Central memory CD4-positive, alpha-beta T cell (primary cell): ENCODE measurements around the gene TMEM259.

Source experiments
- DNase-seq: peaks from one replicate; pipeline ENCODE4 v3.0.0; 2022

The TMEM259 gene

DNA sequence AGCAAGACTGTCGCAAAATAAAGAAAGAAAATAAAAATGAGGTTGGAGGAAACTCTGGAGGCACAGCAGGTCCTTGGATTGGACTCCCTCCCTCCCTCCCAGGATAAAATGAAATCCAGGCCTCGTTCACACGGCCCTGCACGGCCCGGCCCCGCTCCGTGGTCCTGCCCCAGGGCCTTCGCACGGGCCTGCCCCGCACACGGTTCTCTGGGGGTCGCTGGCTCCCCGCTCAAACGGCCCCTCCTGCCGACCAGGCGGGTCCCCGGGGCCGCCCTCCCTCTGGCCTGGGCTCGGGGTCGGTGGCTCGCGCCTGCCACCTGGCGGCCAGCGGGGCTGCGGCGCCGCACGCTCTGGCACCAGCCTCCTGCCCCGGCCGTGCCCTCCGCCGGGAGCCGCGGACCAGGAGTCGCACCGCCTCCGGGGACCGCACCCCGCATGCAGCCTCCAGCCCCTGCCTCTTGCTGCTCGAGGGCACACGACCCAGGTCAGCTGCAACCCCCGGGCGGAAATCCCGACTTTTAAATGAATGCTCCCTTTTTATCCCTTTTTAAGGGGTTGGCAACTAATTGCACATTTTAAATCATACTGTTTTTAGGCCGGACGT, 38.3 kb downstream of the TMEM259 start:
- peak; percentile 61 for DNase-seq

- DNase-seq: no peak
Measured at GRCh38 chr19:980133-980998, 40.6 kb downstream of the TMEM259 start.

DNA sequence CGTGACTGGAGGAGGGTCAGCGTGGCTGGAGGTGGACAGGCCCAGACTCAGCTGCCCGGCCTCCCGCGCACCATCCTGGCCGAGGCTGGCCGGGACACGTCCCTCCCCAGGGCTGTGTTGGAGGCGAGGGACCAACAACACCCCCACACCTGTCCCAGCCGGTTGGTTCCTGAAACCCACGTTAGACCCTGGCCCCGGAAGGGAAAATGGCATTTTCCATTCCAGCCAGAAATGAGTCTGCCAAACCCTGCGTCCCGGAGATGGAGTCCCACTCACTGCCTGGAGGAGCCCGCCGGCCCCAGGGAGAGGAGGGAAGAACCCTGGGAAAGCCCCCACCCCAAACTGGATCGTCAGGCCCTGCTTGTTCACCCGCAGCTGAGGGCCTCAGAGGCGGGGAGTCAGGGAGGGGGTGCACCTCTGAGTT, 41.6 kb downstream of the TMEM259 start:
- no peak for DNase-seq

GRCh38 chr19:977058-977464, 43.9 kb downstream of the TMEM259 start:
- DNase-seq: no peak

DNA sequence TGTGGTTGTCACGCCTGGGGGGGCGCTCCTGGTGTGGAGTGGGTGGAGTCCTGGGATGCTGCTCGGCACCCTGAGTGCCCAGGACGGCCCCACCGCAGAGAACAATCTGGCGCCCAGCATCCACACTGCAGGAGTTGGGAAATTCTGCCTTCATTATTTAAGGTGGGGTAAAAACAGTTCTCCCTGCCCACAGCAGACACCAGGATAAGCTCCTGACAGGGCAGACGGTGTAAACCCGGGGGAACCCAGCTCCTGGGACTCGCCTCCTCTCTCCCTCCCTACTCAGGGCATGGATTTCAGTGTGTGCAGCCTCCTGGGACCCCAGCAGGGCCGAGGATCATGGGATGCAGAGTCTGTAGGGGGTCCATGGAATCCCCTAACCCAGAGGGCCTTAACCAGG, 44.4 kb downstream of the TMEM259 start:
- DNase-seq: no peak

DNA sequence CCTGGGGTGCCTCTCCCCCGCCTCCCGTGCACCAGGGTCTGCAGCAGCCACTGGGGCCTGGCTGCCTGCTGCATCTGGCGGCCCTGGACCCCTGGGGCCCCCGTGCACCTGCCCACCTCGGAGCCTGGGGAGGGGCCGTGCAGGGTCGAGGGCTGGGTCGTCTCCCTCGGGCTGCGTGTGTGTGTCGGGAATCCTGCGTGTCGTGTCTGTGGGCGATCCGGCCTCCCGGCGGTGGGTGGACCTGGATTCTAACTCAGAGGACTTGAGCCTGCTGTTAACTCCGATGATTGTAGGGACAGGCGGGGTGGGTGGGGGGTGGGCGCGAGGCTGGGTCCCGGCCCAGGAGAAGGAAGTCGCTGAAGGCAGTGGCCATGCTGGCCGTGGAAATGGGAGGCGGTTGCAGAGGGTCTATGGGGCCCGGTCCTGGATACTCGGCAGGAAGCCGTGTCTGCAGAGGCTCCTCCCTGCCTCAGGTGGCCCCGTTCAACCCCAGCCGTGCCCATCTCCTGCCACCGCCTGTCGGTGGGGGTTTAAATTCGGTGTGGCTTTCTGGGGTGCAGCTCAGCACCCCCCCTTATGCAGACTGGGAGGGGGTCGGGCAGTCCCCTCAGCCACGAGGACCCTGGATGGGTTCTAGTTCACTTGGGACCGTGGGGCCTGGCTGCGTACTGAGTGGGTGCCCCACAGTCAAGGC, 46.2 kb downstream of the TMEM259 start:
- no peak for DNase-seq

DNA sequence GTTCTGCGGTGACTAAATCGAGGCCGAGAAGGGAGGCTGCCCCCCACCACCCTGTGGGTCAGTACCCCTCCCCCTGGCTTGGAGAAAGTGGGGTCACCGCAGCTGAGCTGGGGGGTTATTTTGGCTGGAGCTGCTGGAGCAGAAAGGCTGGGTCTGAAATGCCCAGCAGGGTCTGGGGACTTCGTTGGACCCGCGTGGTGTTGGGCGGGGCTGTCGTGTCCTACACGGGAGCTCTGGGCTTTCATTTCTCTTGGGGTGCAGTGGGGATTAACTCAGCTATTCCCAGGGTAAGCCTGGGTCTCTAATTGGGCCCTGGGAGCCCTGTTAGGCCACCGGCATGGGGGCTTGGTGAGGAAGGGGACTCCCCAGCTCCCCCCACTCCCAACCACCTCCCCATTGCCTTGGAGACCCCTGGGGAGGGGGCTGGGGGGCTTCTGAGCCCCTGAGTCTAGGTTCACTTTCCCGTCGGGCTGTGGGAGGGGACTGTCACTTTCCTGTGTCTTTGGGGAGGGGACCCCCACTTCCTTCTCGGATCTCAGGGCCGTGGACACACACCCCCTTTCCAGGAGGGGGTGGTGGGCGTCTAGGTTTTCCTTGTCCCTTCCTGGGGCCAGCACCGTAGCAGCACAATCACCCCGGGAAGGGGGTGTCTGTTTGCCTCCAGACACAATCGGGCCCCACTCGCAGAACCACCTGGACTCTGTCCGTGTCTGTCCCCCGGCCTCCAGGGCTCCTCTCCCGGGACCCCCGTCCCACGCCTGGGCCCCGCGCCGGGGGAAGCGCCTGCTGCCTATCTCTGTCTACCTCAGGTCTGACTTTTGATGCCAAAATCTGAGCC, 47.0 kb downstream of the TMEM259 start:
- no peak for DNase-seq

DNA sequence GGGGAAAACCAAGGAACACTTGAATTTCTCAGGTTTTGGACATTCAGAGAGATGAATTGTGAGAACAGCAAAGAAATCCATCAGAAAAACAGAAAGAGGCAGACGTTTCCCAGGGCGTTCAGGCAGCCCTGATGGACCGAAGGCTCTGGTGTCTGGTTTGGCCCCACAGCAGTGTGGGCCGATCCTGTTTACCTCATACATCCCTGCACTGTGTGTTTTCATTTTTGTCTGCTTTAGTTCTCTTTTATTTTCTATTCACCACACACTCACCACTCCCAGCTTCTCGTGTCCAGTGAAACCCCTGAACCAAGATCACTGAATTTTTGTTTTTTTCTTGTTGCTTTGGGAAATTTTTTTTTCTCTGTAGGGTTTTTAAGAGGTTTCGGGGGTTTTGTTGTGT, 48.6 kb downstream of the TMEM259 start:
- no peak for DNase-seq

DNA sequence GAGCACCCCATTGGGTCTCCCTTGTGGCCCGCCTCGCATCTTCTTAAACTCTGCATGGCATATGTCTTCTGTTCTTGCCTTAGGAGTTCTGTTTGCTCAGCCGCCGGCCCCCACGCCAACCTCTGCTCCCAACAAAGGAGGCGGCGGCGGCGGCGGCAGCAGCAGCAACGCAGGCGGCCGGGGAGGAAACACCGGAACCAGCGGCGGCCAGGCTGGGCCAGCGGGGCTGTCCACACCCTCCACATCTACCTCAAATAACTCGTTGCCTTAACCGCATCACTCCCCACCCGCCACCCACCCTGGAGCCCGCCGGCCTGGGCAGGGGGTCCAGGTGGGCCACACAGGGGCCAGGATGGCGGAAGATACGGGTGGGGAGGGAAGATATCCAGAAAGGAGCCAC, 49.1 kb downstream of the TMEM259 start:
- DNase-seq: no peak

DNA sequence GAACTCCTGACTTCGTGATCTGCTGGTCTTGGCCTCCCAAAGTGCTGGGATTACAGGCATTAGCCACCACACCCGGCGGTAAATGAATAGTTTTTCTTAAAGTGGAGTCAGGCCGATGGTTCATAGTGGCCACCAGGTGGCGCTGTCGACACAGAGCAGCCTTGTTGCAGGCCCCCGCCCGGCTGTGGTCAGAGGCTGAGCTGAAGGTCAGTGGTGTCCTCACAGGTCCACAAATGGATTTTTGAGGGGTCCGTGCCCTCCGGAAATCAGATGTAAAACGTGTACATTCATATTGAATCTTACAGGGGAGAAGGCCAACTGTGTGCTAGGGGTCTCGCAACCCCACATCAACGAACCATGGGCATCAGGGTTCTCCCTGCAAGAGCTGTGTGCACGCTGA, 50.2 kb downstream of the TMEM259 start:
- DNase-seq: no peak

DNA sequence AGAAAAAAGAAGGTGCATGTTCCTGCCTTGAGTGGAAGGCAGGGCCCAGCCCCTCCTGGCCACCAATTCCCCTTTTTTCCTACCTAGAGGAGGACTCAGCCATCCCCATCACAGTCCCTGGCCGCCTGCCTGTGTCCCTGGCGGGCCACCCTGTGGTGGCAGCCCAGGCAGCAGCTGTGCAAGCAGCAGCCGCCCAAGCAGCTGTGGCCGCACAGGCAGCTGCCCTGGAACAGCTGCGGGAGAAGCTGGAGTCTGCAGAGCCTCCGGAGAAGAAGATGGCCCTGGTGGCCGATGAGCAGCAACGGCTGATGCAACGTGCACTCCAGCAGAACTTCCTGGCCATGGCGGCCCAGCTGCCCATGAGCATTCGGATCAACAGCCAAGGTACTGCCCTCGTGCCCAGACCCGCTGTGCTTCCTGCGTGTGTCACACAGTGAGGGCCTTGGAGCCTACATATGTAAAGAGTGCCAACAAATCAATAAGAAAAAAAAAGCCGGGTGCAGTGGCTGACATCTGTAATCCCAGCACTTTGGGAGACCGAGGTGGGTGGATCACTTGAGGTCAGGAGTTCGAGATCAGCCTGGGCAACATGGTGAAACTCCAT, 54.3 kb downstream of the TMEM259 start:
- DNase-seq: no peak

- no peak for DNase-seq
Measured at GRCh38 chr19:964761-965694, 55.9 kb downstream of the TMEM259 start.

GRCh38 chr19:964116-964520, 56.8 kb downstream of the TMEM259 start:
- no peak for DNase-seq

GRCh38 chr19:963486-963951, 57.4 kb downstream of the TMEM259 start:
- no peak for DNase-seq

GRCh38 chr19:962683-963400, 58.1 kb downstream of the TMEM259 start:
- no peak for DNase-seq

- DNase-seq: no peak
Measured at GRCh38 chr19:961866-962620, 58.9 kb downstream of the TMEM259 start.

GRCh38 chr19:960601-960938, 60.4 kb downstream of the TMEM259 start:
- no peak for DNase-seq

DNA sequence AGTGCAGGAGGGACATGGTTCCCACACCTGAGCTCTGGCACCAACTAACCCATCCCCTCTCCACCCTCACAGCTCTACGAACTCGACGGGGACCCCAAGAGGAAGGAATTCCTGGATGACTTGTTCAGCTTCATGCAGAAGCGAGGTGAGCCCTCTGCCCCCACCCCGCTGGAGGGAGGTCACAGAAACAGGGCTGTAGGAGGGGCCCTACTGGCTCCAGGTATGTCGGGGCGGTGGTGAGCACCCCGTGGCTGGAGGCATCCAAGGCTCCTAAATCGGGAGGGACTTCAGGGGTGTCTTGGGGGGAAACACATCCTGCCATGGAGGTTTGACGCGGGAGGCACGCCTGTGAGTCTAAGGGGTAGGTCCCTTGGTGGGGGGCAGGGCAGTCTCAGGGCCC, 60.9 kb downstream of the TMEM259 start:
- no peak for DNase-seq
